Sigmoid colon (tissue), 4 donors: Measurements from ENCODE around the gene RABGAP1L.

ENCODE experiments used
- CTCF ChIP-seq, 4 experiments: fragments of 450-650 bp in 3 of 4; fragments of 200-600 bp in 1 of 4; IDR thresholded peaks; one replicate each; pipeline ENCODE4 v1.5.1; 2016 to 2019; ENCODE audit warnings: antibody characterized with exemption in 4 of 4, mild to moderate bottlenecking in 3 of 4, moderate library complexity in 2 of 4
- EP300 ChIP-seq, 4 donors: sonication (generic); formaldehyde crosslinking; IDR thresholded peaks; one replicate each; pipeline ENCODE4 v1.6.1; 2017; ENCODE audit warnings: antibody characterized with exemption in 4 of 4
- POLR2A ChIP-seq, 2 donors: fragments of 450-650 bp; IDR thresholded peaks; one replicate each; pipeline ENCODE4 v1.6.1; 2016; ENCODE audit warnings: antibody characterized with exemption in 2 of 2, mild to moderate bottlenecking in 2 of 2, moderate library complexity in 2 of 2
- POLR2AphosphoS5 ChIP-seq, 4 donors: sonication (generic); formaldehyde crosslinking; IDR thresholded peaks; one replicate each; pipeline ENCODE4 v1.6.1; 2017; ENCODE audit warnings: antibody characterized with exemption in 4 of 4

- TF ChIP-seq POLR2A (IDR thresholded peaks at IDR 0.05) (no peak), CTCF (IDR thresholded peaks at IDR 0.05) (no peak), POLR2AphosphoS5 (IDR thresholded peaks at IDR 0.05) (no peak), EP300 (IDR thresholded peaks at IDR 0.05) (no peak)
These were observed 498.1 kb downstream of the RABGAP1L start for GRCh38 chr1:174657411-174657810.
